Right renal pelvis (tissue), 4 donors: ENCODE measurements around the gene MEIOSIN. TPM values are rescaled to one million over a fixed set of nuclear protein-coding genes. Genes with fewer than 3 reads are reported as not detected.
"Not testable (repeated sequence)": the region's sequence is repeated elsewhere in the genome, so short reads cannot be mapped to it uniquely, and the experiment has no call there.

Source experiments
- DNase-seq, 4 donors: peaks; one replicate each; pipeline ENCODE4 v3.0.0-alpha.2; 2013; ENCODE audit warnings: low read depth in 4 of 4, low spot score in 3 of 4, missing footprints in 1 of 4
- polyA plus RNA-seq, 4 donors: library from polyadenylated mRNA; unstranded; fragments of 120-200 nt; gene quantifications; one replicate each; pipeline ENCODE4 v1.2.1, GENCODE V29; 2013; ENCODE audit not compliant: insufficient read length in 4 of 4

The MEIOSIN gene
- polyA plus RNA-seq, 4 donors, result 0.03 TPM; not detected in 3

DNA sequence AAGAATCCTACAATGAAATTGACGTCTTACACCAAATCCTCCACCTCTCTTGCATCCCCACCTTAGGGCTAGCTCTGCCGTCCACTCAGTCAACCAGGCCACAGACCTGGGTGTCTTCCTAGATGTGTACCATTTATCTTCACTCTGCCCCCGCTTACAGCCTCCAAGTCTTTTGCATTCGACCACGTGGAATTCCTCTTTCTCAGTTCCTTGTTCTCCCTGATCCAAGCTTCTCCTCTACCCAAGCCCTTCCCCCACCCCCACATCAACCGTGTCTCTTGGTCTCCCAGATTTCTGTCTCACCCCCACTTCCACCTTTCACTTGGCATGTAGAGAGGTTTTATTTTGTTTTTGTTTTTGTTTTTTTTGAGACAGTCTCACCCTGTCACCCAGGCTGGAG, 60.6 kb downstream of the MEIOSIN start:
- no peak for DNase-seq

DNA sequence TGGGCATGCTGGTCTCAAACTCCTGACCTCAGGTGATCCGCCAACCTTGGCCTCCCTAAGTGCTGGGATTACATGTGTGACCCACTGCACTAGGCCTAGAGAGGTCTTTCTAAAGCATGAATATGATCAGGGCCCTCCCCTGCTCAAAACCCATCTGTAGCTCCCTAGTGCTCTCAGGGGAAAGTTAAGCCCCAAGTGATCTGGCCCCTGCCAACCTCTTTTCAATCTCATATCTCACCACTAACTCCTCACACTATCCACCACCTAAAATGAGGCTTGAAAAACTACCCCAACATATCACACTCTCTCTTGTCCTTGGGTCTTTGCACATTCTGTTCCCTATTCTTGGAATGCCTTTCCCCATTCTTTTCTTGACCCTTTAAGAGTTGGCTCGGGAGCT, 61.4 kb downstream of the MEIOSIN start:
- DNase-seq, result no peak

DNA sequence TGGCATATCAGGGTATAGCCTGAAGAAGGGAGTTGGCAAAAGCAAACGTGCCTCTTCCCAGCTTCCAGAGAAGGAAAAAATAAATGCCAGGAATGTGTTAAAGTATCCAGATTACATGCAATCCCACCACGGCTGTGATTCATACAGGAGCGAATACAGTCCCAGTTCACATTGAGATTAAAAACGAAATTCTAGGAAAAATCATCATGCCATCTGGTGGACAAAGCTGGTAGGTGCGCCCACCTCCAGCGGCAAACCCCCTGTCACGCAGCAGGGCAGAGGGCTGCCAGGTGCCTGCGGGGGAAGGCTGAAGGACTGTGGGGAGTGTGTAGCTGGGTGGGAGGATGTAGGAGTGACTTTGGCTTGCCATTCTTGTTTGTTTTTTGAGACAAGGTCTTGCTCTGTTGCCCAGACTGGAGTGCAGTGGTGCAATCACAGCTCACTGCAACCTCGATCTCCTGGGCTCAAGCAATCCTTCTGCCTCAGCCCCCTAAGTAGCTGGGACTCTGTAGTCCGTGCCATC, 65.8 kb downstream of the MEIOSIN start:
- peak; percentile 43 to 65 (median 62) for DNase-seq

DNA sequence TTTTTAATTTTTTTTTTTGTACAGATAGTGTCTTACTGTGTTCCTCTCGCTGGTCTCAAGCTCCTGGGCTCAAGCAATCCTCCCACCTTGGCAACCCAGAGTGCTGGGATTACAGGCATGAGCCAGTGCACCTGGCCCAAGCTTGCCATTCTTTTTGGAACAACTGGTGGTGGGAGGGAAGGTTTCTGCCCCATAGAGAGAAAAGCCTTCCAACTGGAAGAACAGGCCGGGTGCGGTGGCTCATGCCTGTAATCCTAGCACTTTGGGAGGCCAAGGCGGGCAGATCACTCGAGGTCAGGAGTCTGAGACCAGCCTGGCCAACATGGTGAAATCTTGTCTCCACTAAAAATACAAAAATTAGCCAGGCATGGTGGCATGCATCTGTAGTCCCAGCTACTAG, 66.3 kb downstream of the MEIOSIN start:
- not testable (repeated sequence) for DNase-seq

DNA sequence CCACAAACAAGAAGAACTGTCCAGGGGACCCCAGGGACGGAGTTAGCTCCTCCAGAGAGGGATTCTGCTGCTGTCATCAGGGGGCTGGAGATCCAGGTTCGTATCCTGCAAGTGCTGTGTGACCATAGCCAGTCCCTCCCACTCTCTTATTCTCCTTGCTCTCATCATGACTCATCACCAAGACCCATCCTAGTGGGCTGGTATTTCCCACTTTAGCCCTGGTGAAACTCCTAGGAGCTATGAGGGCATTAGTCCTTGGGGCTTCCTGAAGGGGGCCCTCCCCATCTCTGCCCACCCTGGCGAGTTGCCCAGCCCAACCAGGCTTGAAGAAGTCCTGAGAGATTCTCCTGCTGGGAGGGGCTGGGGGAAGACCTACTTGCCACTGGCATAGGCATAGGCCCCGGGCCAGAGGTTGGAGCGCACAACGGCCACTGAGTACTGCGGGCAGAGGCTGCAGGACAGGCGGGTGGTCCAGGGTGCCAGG, 66.9 kb downstream of the MEIOSIN start:
- no peak for DNase-seq

DNA sequence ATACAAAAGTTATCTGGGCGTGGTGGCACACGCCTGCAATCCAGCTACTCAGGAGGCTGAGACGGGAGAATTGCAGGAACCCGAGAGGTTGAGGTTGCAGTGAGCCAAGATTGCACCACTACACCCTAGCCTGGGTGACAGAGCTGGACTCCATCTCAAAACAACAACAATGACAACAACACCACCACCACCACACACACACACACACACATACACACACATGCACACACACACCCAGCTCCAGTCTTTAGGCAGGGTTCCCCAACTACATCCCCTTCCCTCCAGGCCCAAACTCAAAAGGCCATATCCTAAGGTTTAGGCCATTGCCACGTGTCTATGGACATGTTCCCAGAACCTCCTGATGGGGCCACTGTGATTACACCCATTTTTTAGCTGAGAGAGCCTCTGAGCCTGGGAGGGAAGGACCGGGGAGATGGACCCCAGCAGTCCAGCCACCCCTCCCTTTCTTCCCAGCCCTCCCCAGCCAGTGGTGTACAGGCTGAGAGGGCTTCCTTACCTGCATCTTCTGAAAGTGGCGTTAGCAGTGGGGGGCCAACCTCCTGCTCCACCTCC, 68.5 kb downstream of the MEIOSIN start:
- DNase-seq, result no peak

DNA sequence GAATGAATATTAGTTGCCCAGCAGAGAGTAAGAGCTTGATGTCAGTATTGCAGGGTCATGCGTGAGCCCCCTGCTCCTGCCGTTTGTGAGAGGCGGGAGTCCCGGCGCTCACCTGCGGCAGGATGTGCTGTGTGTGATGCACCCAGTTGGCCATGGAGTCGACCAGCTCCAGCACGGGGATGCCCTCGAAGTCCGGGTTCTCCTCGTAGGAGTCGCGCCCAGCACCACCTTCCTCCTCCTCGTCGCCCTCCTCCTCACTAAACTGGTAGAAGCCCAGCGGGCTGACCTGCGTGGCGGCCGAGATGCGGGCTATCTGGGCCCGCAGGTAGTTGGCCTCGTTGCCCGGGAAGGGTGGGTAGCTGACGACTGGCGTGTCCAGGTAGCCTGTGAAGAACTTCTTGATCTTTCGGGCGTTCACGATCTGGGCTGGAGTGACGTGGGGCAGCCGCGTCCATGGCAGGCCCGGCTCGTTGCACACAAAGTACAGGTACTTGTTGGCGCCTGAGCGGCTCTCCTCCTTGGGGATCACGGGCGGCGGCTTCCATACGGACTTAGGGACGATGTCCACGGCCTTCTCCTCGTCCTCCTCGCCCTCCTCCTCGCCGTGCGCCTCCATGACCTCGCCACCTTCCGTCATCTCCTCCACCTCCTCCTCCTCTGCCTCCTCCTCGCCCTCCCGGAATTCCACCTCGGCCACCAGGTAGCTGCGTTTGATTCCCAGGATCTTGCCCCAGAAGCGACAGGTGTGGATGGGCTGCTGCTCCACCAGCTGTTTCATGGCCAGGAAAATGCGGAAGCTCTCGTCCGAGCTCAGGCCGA, 71.1 kb downstream of the MEIOSIN start:
- DNase-seq, result no peak

DNA sequence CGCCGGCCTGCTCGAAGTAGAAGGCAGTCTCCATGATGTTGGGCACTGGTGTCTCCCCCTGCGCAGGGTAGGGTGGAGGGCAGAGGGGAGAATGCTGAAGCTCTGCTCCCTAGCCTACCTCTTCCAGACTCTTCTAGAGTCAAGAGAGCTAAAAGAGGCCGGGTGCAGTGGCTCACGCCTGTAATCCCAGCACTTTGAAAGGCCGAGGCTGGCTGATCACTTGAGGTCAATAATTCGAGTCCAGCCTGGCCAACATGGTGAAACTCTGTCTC, 71.7 kb downstream of the MEIOSIN start:
- no peak for DNase-seq

DNA sequence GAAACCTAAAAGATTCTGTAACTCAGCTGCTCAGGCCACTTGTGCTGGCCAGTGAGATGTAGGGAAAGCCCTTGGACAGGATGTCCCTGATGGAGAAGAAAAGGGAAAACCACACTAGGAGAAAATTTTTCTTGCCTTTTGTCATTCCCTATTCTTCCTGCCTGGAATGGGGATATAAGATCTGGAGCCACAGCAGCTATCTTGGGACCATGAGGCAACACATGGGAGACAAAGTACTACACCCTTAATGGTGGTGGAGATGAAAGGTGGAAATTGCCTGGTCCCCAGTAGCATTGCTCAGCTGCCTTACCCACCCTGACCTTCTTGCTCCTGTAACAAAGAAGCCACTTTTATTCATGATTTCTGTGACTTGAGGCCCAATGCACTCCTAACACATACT, 72.5 kb downstream of the MEIOSIN start:
- DNase-seq, result no peak

DNA sequence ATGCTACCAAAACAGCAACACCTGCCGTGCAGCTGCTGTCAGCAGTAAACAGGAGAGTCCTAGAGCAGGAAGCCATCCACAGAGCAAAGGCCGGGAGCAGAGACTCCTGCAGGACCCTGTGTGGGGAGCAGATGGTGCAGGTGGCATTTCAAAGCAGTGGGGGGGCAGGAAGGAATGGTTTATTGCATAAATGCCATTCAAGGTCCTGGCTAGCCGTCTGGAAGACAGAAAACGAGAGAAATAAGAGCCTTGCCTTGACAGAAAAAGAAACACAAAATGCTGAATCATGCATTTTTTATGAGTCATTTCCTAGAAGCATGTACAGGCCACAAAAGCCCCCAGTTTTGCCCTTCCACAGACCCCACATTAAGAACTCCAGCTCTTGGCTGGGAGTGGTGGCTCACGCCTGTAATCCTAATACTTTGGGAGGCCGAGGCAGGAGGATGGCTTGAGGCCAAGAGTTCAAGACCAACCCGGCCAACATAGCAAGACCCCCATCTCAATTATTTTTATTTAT, 76.5 kb downstream of the MEIOSIN start:
- DNase-seq, result no peak

DNA sequence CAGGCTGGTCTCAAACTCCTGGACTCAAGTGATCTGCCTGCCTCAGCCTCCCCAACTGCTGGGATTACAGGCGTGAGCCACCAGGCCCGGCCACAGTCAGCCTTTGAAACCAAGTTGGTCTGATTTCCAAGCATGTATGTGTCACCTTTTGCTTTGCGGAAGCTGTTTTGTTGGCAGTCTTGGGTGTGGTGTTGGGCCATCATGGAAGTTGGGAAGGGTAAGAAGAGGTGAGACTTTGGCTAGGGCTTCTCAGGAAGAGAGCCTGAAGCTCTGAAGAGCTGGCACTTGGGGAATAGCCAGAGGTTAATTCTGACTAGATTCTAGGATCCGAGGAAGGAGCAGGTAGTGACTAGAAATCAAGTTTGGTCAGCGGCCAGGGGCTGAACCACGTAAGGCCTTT, 79.1 kb downstream of the MEIOSIN start:
- DNase-seq, result no peak

Other genes with a start within 250 kb of the MEIOSIN start
- gene RTN2, start 236.4 kb upstream of the MEIOSIN start, polyA plus RNA-seq, result 1 to 10 TPM; 7.4 to 9.1 (median 7.7) TPM
- gene PPM1N, start 235.0 kb upstream of the MEIOSIN start, polyA plus RNA-seq, result under 1 TPM in 3 of 4 donors, not detected in 1; 0.25 to 0.57 (median 0.25) TPM
- gene VASP, start 226.0 kb upstream of the MEIOSIN start, polyA plus RNA-seq, result 10 to 100 TPM; 52.2 to 55.3 (median 53.5) TPM
- gene OPA3, start 148.6 kb upstream of the MEIOSIN start, polyA plus RNA-seq, result 10 to 100 TPM; 10.8 to 11.8 (median 11.3) TPM
- gene GPR4, start 131.2 kb upstream of the MEIOSIN start, polyA plus RNA-seq, result 1 to 10 TPM; 4.7 to 7.6 (median 5.7) TPM
- 10 to 100 TPM; 16.1 to 24.6 (median 21.6) TPM for gene EML2, start 94.0 kb upstream of the MEIOSIN start, polyA plus RNA-seq
- under 1 TPM; 0.33 to 0.80 (median 0.58) TPM for gene GIPR, start 65.2 kb upstream of the MEIOSIN start, polyA plus RNA-seq
- 100 to 1,000 TPM; 282 to 375 (median 322) TPM for gene SNRPD2, start 41.5 kb upstream of the MEIOSIN start, polyA plus RNA-seq
- 10 to 100 TPM in 1 of 4 donors, 1 to 10 TPM in 3; 6.2 to 12.7 (median 8.4) TPM for gene QPCTL, start 40.8 kb upstream of the MEIOSIN start, polyA plus RNA-seq
- gene FBXO46, start 2.5 kb upstream of the MEIOSIN start, polyA plus RNA-seq, result 10 to 100 TPM; 13.3 to 19.0 (median 14.7) TPM
- gene SIX5, start 35.8 kb downstream of the MEIOSIN start, polyA plus RNA-seq, result 10 to 100 TPM; 15.7 to 31.7 (median 21.6) TPM
- gene DMPK, start 49.1 kb downstream of the MEIOSIN start, polyA plus RNA-seq, result 10 to 100 TPM; 41.9 to 53.6 (median 47.1) TPM
- 10 to 100 TPM; 28.0 to 40.3 (median 29.1) TPM for gene DMWD, start 59.4 kb downstream of the MEIOSIN start, polyA plus RNA-seq
- gene RSPH6A, start 81.9 kb downstream of the MEIOSIN start, polyA plus RNA-seq, result under 1 TPM in 1 of 4 donors, not detected in 3; 0.05 TPM
- 10 to 100 TPM; 49.2 to 67.7 (median 58.9) TPM for gene SYMPK, start 129.7 kb downstream of the MEIOSIN start, polyA plus RNA-seq
- under 1 TPM; 0.14 to 0.79 (median 0.43) TPM for gene FOXA3, start 130.9 kb downstream of the MEIOSIN start, polyA plus RNA-seq
- gene IRF2BP1, start 152.7 kb downstream of the MEIOSIN start, polyA plus RNA-seq, result 10 to 100 TPM; 18.1 to 31.1 (median 20.1) TPM
- 1 to 10 TPM; 4.6 to 6.3 (median 5.2) TPM for gene MYPOP, start 169.2 kb downstream of the MEIOSIN start, polyA plus RNA-seq
- gene NANOS2, start 181.3 kb downstream of the MEIOSIN start, polyA plus RNA-seq, result under 1 TPM in 1 of 4 donors, not detected in 3; 0.08 TPM
- gene NOVA2, start 240.4 kb downstream of the MEIOSIN start, polyA plus RNA-seq, result 1 to 10 TPM; 4.3 to 5.3 (median 4.4) TPM